NCI-H69 (cell line): ENCODE data around the gene NDEL1.

ENCODE experiments used
- DNase-seq: peaks from one replicate; lab custom pipeline; 2025; lab: John Stamatoyannopoulos, UW

NDEL1 gene

GRCh38 chr17:8504460-8505207 is 69.0 kb downstream of the NDEL1 start:
- DNase-seq, result no peak

- DNase-seq, result no peak
Measured at GRCh38 chr17:8506145-8506544, 70.5 kb downstream of the NDEL1 start.

- no peak for DNase-seq
Measured at GRCh38 chr17:8514801-8515200, 79.1 kb downstream of the NDEL1 start.
